Suppressor macrophage (primary cell): Measurements from ENCODE around the gene CAMKK2.
"Not testable (repeated sequence)": the region's sequence is repeated elsewhere in the genome, so short reads cannot be mapped to it uniquely, and the experiment has no call there.

Experiments
- DNase-seq, 4 experiments: peaks; one replicate each; pipeline ENCODE4 v3.0.0-alpha.2; 2020 to 2022

CAMKK2 gene

GRCh38 chr12:121245951-121246350 is 50.6 kb downstream of the CAMKK2 start:
- DNase-seq, result no peak

- DNase-seq, result no peak
Observed at GRCh38 chr12:121245031-121245430, 51.5 kb downstream of the CAMKK2 start.

DNA sequence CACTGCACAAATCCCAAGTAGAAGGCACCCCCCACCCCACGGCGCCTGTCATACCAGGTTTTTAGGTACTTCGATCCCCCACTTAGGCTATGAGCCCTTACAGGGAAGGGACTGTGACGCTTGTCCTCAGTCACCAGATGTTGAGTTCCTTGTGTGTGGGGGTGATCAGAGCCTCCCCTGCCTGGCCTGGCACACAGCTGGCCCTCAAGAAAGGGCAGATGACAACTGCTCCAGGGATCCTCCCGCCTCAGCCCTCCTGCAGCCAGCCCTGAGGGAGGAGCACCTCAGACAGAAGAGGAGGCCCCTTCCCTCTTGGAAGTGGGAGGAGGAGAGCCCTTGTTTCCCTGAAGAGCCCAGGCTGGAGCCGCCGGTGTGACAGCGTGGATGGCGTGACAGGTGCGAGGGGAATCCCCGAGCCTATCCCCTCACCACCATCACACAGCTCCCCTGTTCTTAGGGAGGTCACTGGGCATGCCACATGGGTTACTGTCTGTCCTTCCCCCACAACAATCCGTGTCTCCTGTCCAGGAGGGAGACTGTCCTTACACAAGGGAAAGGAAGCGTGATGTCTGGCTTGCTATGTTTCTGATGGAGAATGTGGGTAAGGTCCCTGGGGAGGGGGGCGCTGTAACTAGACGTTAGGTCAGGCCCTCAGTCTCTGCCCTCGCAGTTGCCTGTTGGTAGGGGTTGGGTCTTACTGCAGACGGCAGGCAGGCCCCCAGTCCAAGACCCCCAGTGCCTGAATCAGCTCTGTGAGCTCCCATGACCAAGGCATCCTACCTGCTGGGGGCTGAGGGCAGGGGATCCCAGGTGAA is 55.1 kb downstream of the CAMKK2 start:
- peak; percentile 28 to 61 (median 50) for DNase-seq

GRCh38 chr12:121240484-121241101 is 55.9 kb downstream of the CAMKK2 start:
- DNase-seq, result peak; percentile 73 to 92 (median 84)

DNA sequence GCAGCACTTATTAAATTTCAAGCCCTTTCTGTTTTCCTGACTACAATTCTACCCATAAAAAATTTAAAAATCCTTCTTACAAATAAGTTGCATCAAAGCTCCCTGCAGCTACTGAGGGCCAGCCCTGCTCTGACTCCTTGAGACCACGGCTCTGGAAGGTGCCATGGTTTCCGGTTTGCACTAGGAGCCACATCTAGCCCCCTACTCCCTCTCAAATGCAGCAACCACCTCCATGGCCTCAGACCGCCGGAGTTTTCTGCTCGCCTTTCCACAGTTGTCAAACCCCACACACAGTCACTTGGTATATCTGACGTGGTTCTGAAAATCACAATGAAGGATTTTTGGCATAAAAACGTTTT is 56.5 kb downstream of the CAMKK2 start:
- DNase-seq, result no peak

GRCh38 chr12:121239351-121240061 is 57.0 kb downstream of the CAMKK2 start:
- DNase-seq, result peak; percentile 79 to 88 (median 84)

GRCh38 chr12:121238604-121239350 is 57.7 kb downstream of the CAMKK2 start:
- DNase-seq, result peak in 1 of 4 experiments; percentile 56

DNA sequence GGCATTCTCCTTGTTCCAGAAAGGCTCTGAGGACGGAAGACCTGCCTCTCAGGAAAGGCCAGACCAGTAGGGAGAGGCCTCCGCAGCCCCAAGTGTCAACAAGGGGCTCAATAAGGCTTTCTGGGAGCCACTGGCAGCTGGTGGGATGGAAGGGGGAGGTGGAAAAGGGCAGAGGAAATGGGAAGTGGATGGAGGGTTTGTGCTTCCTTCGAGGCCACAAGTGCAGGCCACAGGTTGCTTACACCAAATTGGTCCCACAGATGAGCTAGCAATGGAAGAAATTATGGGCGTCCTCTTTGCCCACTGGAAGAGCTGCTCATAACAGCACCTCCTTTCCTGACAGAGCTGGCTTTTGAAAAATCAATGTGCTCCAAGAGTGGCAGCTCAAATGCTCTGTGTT is 58.4 kb downstream of the CAMKK2 start:
- DNase-seq, result no peak

GRCh38 chr12:121237415-121237814 is 59.1 kb downstream of the CAMKK2 start:
- no peak for DNase-seq

GRCh38 chr12:121236776-121237175 is 59.7 kb downstream of the CAMKK2 start:
- no peak for DNase-seq

GRCh38 chr12:121233628-121234020 is 62.9 kb downstream of the CAMKK2 start:
- DNase-seq, result no peak

GRCh38 chr12:121232977-121233627 is 63.4 kb downstream of the CAMKK2 start:
- no peak for DNase-seq

DNA sequence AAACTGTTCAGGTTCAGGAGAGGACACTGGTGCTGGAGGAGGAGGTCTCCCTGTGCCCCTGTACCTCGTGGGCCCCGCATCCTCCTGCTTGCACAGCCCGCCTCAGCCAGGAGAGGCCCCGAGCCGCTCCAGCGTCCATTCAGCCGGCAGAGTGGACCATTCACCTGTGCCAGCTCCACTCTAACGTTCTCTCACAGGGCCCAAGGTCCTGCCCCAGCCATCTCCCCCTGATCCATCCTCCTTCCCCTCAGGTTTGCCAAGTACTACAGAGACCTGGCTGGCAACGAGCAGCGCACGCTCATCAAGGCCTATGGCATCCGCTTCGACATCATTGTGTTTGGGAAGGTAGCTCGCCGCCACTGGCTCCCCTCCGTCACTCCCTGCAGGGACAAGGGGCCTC is 64.3 kb downstream of the CAMKK2 start:
- DNase-seq, result no peak

DNA sequence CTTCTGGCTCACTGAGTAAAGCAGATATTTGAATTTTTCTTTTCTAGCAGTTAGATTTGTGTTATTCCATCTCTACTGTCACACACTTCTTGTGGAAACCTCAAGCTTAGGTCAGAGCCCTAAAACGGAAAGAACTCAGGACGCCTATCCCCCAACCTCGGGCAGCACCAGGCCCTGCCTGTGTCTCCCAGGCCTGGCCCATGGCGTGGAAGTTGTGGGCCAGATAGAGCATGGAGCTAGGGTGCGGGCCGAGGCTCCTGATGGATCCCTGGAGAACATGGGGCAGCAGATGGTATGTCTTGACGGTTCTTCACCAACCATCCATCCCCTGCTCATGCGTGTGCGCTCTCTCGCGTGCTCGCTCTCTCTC is 66.0 kb downstream of the CAMKK2 start:
- DNase-seq, result no peak

- DNase-seq, result peak; percentile 79 to 90 (median 85)
Observed at GRCh38 chr12:121229826-121230537, 66.5 kb downstream of the CAMKK2 start.

DNA sequence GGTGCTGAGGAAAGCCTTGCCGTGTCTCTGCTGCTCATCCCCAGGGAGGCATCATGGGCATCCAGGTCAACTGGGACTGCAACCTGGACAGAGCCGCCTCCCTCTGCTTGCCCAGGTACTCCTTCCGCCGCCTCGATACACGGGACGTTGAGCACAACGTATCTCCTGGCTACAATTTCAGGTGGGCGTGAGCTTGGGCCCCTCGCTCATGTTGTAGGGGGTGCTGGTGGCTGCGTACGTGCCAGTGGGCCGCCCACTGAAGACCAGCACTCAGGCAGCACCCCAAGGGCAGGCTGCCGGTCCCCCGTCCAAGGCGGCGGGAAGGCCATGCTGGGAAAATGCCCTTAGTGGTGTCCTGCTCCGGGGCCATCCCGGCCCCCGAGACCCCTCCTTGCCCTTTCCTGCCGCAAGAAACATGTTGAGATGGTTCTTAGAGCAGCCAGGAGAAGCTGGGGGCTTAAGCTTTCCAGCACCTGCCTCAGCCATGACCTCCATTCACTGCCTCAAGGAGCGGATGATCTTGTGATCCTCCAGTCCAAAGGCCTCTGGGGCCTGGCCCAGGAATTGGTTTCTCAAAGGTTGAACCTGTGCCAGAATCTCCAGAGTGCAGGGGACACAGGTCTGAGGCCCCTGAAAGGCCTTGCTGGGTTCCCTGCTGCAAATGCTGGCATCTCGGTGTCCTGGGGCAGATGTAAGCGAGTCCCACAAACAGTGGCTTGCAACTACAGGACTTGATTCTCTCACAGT is 67.4 kb downstream of the CAMKK2 start:
- DNase-seq, result no peak

DNA sequence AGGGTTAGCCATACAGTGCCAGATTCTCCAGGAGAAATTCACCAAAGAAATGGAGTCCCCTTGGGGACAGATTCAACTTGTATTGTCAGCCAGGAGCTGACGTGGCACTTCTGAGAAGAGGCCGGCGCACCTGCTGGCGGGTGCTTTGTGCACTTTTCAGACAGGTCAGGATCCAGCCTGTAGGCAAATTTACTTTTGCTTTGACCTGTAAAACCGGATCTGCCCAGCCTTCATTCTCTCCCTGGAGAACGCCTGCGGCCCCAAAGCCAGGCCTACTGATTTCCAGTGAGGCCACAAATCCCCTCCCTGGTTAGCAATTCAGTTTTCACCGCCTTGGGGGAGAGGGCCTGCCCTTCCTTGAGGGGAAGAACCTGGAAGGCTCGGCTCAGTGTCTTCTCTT is 69.2 kb downstream of the CAMKK2 start:
- DNase-seq, result no peak

DNA sequence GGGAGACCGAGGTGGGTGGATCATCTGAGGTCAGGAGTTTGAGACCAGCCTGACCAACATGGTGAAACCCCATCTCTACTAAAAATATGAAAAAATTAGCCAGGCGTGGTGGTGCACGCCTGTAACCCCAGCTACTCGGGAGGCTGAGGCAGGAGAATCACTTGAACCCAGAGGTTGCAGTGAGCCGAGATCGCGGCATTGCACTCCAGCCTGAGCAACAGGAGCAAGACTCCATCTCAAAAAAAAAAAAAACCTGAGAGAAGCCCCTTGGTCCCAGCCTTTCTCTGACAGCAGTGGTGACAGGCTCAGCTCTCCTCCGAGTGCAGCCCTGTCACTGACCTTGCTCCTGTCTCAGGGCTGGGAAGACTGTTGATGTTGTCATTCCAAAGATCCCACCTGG is 69.6 kb downstream of the CAMKK2 start:
- DNase-seq, result not testable (repeated sequence)

DNA sequence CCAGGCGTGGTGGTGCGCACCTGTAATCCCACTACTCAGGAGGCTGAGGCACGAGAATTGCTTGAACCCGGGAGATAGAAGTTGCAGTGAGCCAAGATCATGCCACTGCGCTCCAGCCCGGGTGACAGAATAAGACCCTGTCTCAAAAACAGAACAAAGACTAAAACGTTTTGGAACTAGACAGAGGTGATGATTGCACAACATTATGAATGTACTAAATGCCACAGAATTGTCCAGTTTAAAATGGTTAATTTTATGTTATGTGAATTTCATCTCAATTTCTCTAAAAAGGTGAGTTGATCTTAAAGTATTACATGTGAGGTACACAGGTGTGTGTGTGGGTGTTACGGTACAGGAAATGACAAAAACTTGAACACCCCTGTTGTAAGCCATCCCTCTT is 70.1 kb downstream of the CAMKK2 start:
- no peak for DNase-seq

DNA sequence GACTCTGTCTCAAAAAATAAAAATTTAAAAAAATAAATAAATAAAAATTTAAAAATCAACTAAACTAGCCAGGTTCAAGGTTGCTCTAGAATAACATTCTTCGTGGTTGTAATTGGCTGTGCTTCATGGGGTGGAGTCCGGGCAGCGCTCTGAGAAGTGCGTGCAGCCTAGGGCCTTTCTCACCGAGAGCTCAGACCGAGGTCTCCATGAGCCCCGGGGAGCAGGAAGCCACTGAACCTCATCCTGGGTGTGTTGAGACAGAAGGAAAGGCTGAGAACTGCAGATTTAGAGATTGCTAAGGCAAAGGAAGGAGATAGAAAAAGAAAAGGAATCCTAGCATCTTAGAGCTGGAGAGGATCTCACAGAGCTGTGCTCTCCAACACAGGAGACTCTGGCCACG is 71.9 kb downstream of the CAMKK2 start:
- no peak for DNase-seq
